Endometrial microvascular endothelial cells (primary cell): ENCODE results near the gene NMNAT2. TPM values are rescaled to one million over a fixed set of nuclear protein-coding genes. Genes with fewer than 3 reads are reported as not detected.

Experiments used
- in situ Hi-C: cut with HindIII; loops from 2 replicates; pipeline ENCODE4 v1.10.0; 2017; ENCODE audit warnings: low sequenced_read_pairs, low pct_unique_long_range_greater_than_20kb; ENCODE audit errors: inconsistent ontology term
- total RNA-seq: library from RNA; depleted of rRNA; stranded (reverse); fragments of >200 nt; gene quantifications from one replicate; pipeline ENCODE4 v1.2.3, GENCODE V29; 2015; ENCODE audit errors: inconsistent ontology term

Gene NMNAT2
- total RNA-seq, 1 donor from 2014 or later = 0.19 TPM

DNA sequence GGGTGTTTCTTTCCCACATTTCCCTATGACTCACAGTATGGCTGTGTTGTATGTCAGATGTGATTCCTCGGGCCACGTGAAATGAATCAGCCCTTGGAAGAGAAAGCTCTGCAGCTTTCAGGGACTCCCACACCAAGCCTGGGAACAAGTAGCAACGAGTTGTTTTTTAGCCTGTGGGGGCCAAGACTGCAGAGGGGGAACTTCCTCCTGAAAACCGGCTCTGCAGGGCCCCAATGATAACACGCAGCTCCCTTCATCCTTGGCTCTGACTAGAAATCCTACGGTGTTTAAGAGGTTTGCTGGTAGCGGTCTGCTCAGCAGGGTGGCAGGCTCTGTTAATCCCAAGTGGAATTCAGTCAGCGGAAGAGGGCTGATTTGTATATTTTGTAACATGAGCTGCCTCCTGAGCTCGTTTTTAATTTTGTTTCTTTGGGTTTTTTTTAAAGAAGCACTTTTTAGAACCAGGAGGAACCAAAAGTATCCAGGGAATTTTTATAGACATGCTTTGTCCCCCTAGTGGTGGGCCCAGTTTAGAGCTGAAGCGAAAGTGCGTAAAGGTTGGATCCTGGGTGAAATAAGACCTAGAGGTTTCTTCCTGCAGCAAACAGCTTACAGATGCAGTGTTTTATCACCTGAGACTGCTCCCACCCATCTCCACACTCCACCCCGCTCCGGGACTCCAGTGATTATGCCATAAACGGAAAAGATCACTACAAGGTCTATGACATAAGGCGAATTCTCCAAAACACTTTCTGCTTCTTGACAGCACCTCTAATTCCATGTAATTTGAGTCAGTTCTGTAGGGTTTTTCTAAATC, 183.3 kb downstream of the NMNAT2 start:
- in situ Hi-C loops = no loop called here

- in situ Hi-C loops = no loop called here
Measured at GRCh38 chr1:183233113-183233512, 185.1 kb downstream of the NMNAT2 start.

- in situ Hi-C loops = no loop called here
Measured at GRCh38 chr1:183231545-183231944, 186.6 kb downstream of the NMNAT2 start.

GRCh38 chr1:183230413-183230812, 187.8 kb downstream of the NMNAT2 start:
- in situ Hi-C loops = no loop called here

DNA sequence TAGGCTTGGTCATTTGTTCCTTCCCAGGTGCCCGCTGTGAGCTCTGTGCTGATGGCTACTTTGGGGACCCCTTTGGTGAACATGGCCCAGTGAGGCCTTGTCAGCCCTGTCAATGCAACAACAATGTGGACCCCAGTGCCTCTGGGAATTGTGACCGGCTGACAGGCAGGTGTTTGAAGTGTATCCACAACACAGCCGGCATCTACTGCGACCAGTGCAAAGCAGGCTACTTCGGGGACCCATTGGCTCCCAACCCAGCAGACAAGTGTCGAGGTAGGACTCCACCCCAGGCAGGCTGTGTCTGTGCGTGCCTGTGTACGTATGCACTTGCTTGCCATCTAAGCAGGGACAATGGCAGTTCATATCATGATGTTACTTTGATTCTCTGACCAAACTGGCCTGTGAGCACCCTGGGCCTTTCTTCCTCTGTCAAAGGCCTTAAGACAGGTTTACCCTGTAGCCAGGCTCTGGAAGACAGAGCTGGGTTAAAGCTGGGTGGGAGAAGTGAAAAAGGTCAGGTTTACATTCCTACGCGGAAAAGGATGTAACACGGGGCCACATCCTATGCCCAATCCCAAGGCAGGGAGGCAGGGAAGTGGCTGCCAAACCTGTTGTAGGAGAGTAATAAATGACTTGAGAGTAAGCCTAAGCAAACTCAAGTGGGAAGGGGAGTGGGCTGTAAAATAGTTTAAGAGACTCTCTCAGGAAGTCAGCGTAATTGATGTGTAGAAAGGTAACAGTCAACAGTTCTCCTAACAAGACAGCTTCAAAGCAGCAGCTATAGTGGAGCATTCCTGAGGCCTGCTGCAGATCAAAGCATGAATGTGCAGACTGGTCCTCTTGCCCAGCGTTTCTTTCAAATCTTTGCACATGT, 189.6 kb downstream of the NMNAT2 start:
- in situ Hi-C loops = no loop called here

DNA sequence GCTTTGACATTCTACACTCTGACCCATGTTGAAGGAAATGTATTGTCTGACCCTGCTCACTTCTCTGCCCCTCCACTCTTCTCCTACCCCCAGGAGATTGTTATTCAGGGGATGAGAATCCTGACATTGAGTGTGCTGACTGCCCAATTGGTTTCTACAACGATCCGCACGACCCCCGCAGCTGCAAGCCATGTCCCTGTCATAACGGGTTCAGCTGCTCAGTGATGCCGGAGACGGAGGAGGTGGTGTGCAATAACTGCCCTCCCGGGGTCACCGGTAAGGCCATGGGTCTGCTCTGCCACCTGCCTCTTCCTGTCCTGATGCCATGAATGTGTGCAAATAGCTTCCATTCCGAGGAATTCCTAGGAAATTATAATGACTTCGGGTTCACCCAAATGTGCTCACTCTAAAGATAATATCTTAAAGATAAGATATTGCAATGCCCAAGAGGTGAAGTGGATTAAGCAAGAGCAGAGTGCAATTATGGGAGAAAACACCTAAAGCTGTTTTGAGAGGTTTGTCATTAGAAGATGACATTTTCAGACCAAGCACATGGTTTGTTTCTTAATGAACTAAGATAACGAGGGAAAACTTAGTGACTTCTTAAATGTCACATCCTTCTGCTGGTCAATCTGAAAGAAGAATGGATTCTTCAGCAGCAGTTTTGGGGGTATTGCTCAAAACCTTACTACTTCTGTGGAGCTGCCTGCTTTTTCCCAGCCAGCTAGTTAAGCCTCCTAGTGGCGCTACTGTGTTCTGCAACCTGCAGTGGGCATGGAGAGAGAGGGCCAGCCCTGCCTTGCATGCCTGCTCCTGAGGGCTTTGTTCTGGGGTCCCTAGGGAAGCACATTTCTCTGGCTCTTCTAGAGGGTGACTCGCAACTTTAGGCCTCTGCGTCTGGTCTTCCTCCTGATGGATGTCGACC, 190.5 kb downstream of the NMNAT2 start:
- in situ Hi-C loops = no loop called here

GRCh38 chr1:183226963-183227362, 191.2 kb downstream of the NMNAT2 start:
- in situ Hi-C loops = no loop called here

DNA sequence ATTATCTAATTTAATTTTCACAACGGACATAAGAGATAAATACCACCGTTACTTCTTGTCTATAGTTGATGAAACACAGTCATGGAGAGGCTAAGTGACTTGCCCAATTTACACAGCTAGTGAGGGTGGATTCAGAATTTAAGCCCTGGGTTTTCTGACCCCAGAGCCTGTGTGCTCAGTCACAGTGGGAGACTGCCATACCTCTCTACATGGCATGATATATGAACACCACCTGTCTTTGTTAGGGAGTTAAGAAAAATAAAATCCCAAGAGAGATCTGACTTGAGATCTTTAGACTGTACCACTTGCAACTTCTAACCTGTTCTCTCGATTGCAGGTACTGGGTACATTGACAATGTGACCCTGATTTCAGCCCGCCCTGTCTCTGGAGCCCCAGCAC, 191.8 kb downstream of the NMNAT2 start:
- in situ Hi-C loops = no loop called here

DNA sequence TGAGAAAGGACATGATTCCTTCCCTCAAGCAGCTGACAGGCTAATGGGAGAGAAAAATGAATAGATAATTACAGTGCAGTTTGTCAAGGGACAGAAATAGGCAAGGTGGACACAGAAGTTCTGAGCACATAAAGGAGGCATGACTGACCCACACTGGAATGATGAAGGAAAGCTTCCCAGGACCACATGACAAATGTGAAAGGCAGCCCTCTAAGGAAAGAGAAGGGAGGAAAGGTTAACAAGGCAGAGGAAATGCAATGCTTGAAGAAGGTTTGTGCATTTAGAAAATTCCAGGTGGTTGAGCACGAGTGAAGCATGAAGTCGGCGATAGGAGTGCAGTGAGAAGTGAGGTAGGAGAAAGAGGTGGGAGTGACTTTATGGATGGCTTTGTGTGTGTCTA, 194.7 kb downstream of the NMNAT2 start:
- in situ Hi-C loops = no loop called here

DNA sequence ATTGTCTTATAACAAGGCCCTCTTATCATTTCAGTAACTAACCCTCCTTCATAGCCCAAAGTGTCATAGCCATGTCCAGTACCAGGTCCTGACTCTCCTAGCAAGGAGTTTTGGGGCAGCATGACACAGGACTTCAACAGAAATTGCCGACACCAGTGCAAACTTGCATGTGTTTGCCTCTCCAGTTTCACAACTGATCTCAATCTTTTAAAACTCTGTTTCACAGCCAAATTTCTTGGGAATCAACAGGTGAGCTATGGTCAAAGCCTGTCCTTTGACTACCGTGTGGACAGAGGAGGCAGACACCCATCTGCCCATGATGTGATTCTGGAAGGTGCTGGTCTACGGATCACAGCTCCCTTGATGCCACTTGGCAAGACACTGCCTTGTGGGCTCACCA, 195.3 kb downstream of the NMNAT2 start:
- in situ Hi-C loops = no loop called here

DNA sequence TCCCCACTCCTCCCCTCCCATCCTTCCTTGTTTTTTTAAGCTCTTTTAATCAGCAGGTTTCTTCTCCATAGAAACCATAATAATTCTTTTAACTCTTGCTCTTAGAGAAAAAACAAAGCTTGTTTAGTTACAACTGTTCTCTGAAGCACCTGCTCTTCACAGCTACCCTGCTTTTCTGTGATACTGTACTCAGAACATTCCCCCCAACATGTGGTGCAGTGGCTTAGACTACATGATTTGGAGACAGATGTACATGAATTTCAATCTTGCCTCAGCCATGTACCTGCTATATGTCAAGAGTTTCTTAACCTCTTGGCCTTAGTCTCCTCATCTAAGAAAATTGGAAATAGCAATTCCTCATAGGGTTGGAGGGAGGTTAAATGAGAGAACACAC, 198.6 kb downstream of the NMNAT2 start:
- in situ Hi-C loops = no loop called here

- in situ Hi-C loops = no loop called here
Measured at GRCh38 chr1:183218971-183219615, 199.1 kb downstream of the NMNAT2 start.

DNA sequence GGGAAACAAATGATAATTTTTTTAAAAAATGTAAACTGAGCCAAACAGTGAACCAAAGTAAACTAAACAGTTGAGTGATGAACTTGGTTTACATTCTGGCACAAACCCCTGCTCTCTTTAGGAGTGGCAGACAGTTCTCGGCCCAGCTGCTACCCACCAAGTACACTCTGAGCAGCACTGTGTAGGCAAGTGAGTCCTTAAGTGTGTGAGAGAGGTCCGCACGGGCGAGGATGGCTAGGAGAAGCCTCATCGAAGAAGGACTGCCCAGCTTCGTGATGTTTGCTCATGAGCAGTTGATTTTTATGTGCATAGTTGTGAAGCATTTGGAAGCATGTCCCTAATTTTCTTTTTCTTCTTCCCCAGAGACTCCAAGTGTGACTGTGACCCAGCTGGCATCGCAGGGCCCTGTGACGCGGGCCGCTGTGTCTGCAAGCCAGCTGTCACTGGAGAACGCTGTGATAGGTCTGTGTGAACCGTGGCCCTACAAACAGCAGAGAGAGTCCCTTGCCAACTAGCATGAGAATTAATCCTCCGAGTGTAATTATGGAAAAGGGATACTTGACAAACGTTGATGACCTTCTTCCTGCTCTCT, 200.1 kb downstream of the NMNAT2 start:
- in situ Hi-C loops = no loop called here

- in situ Hi-C loops = no loop called here
Measured at GRCh38 chr1:183215936-183216335, 202.2 kb downstream of the NMNAT2 start.

- in situ Hi-C loops = no loop called here
Measured at GRCh38 chr1:183215076-183215720, 203.0 kb downstream of the NMNAT2 start.

- in situ Hi-C loops = no loop called here
Measured at GRCh38 chr1:183214021-183214970, 203.9 kb downstream of the NMNAT2 start.

DNA sequence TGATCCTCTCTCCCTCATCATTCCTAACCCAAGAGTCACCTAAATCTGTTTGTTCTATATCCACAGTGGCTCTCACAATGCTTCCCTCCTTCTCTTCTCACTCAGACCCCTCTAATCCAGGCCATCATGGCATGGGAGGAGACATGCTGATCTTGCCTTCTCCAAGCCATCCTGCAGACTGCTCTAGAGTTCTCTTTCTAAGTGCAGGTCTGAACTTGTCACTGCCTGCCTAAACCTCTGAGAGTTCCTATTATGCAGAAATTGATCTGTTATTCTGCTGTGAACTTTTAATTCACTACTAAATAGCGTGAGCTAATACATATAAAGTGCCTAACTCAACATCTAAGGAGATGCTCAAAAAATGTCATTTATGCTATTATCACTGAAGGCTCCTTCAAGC, 205.3 kb downstream of the NMNAT2 start:
- in situ Hi-C loops = no loop called here
